SU-DHL-6 (cell line): ENCODE data around the gene WNK4.

ENCODE experiments used
- EZH2phosphoT487 ChIP-seq: fragments of 200-600 bp; sonication (generic), shearing (Covaris generic); conservative IDR thresholded peaks from 2 replicates; pipeline ENCODE4 v1.6.1; 2018; ENCODE audit warnings: mild to moderate bottlenecking, antibody characterized with exemption, low read length, moderate library complexity, mixed read lengths
- TF ChIP-seq, protein P1 (sequence below): fragments of 200-600 bp; sonication (generic); IDR thresholded peaks from one replicate; pipeline ENCODE4 v1.5.1; 2017; ENCODE audit warnings: antibody characterized with exemption, mild to moderate bottlenecking, low read length, moderate library complexity; ENCODE audit not compliant: insufficient read depth, poor library complexity, severe bottlenecking

DNA sequence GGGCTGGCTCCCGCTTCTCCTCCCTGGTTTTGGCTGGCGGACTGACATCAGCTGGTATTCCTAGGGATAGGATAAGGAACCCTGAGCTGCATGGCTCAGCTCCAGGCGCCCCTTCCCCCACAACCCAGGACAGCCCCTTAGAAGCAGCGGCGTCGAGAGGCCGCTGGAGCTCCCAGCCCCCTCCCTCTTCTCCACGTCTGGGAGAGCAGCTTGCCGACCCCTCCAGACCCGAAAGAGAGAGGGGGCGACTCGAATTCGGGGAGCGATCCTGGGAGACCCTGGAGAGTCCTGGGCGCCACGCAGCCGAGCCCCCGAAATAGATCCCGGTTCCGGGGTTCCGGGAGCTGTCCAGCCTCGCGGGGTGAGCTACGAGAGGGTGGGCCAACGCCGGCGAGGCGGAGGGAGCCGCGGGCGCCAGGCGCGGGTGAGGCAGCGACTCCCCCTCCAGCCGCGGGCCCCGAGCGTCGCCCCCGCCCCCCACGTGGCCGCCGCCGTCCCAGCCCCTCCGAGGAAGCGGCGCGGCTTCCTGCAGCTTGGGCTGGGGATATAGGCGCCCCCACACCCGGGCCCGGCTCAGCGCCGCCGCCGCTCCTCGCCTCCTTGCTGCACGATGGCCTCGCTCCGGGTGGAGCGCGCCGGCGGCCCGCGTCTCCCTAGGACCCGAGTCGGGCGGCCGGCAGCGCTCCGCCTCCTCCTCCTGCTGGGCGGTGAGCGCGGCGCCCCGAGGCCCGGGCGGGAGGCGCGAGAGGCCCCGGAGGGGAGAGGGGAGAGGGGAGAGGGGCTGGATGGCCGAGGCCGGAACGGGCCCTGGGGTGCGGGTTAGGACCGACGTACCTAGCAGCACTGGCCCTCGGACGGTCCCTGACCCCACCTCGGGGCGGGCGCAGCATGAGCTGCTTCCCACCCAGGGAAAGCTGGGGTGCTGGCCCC, 19.5 kb upstream of the WNK4 start, which contains the start of gene RAMP2:
- TF ChIP-seq, protein P1, sequence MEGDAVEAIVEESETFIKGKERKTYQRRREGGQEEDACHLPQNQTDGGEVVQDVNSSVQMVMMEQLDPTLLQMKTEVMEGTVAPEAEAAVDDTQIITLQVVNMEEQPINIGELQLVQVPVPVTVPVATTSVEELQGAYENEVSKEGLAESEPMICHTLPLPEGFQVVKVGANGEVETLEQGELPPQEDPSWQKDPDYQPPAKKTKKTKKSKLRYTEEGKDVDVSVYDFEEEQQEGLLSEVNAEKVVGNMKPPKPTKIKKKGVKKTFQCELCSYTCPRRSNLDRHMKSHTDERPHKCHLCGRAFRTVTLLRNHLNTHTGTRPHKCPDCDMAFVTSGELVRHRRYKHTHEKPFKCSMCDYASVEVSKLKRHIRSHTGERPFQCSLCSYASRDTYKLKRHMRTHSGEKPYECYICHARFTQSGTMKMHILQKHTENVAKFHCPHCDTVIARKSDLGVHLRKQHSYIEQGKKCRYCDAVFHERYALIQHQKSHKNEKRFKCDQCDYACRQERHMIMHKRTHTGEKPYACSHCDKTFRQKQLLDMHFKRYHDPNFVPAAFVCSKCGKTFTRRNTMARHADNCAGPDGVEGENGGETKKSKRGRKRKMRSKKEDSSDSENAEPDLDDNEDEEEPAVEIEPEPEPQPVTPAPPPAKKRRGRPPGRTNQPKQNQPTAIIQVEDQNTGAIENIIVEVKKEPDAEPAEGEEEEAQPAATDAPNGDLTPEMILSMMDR: no peak
- TF ChIP-seq EZH2phosphoT487: no peak
